Right ventricle myocardium inferior (tissue), 1 donor: ENCODE results near the gene ZFAND5. TPM values are rescaled to one million over a fixed set of nuclear protein-coding genes. Genes with fewer than 3 reads are reported as not detected.

ENCODE experiments used
- ATAC-seq: fragments of 200-7000 bp; cut with Tn5 transposase; one replicate; pipeline ENCODE4 v1.9.1; 2020; ENCODE audit warnings: mild to moderate bottlenecking, moderate library complexity
- DNase-seq: peaks from one replicate; pipeline ENCODE4 v3.0.0; 2021; ENCODE audit errors: missing footprints
- intact Hi-C: fragments of 100-400 bp; cut with DNase I; formaldehyde crosslinking; loops from one replicate; pipeline ENCODE4 v1.11.0; 2022
- long read RNA-seq: library from polyadenylated mRNA; unstranded; transcript quantifications from one replicate; pipeline ENCODE4 v2.0.0, GENCODE V29; 2021
- total RNA-seq: library from RNA; stranded (reverse); fragmentation: NEBNext Ultra II Directional; extraction: Animal tissue kit (Norgen Biotek cat#: 25700); gene quantifications from one replicate; pipeline ENCODE4 v1.2.1, GENCODE V29; 2021
- donor health status: DM: no; HTN: yes; CAD: no; lungs with severe emphysema.

The ZFAND5 gene
- total RNA-seq: 174 TPM
- long read RNA-seq, transcript ZFAND5-204 (6 exons, 2,686 nt): major isoform, 54 of 82 reads
- long read RNA-seq, transcript ZFAND5-205 (7 exons, 2,785 nt): minor isoform, 20 of 82 reads
- long read RNA-seq, partial matches to known transcripts: 3 of 82 reads
- long read RNA-seq, other reads (novel, unspliced or antisense): 0 of 82 reads

GRCh38 chr9:72364679-72365524 lies at the start of gene ZFAND5:
ZFAND5 (minus strand) TSS chr9:72365208; CDS start chr9:72360778, 4,430 bp downstream.
- ATAC-seq (peak; percentile 96), DNase-seq (peak; percentile 100)
- intact Hi-C loops: loop anchor here (2.0 to 5.0 kb wide), 3 partner anchors 60 to 227 kb away; no protein-coding TSS in a partner anchor

- intact Hi-C loops: no loop called here
- DNase-seq: no peak
- no peak for ATAC-seq
Observed at GRCh38 chr9:72412483-72413040, 47.6 kb upstream of the ZFAND5 start.

GRCh38 chr9:72410214-72410613 lies 45.2 kb upstream of the ZFAND5 start:
- DNase-seq (no peak), ATAC-seq (no peak)
- intact Hi-C loops: no loop called here

GRCh38 chr9:72407114-72407513 lies 42.1 kb upstream of the ZFAND5 start:
- DNase-seq (no peak), ATAC-seq (no peak)
- intact Hi-C loops: no loop called here

GRCh38 chr9:72402744-72403143 lies 37.7 kb upstream of the ZFAND5 start:
- ATAC-seq: no peak
- DNase-seq: no peak
- intact Hi-C loops: no loop called here

- DNase-seq (no peak), ATAC-seq (no peak)
- intact Hi-C loops: no loop called here
Observed at GRCh38 chr9:72401396-72401795, 36.4 kb upstream of the ZFAND5 start.

- intact Hi-C loops: no loop called here
- no peak for ATAC-seq
- no peak for DNase-seq
Observed at GRCh38 chr9:72400866-72401265, 35.9 kb upstream of the ZFAND5 start.

- DNase-seq (no peak), ATAC-seq (no peak)
- intact Hi-C loops: no loop called here
Observed at GRCh38 chr9:72399391-72399790, 34.4 kb upstream of the ZFAND5 start.

- ATAC-seq (no peak), DNase-seq (no peak)
- intact Hi-C loops: no loop called here
Observed at GRCh38 chr9:72396247-72397091, 31.5 kb upstream of the ZFAND5 start.

GRCh38 chr9:72394066-72394465 lies 29.1 kb upstream of the ZFAND5 start:
- intact Hi-C loops: no loop called here
- ATAC-seq (no peak), DNase-seq (no peak)

- DNase-seq: no peak
- no peak for ATAC-seq
- intact Hi-C loops: no loop called here
Observed at GRCh38 chr9:72390907-72391306, 25.9 kb upstream of the ZFAND5 start.

- no peak for DNase-seq
- ATAC-seq: no peak
- intact Hi-C loops: no loop called here
Observed at GRCh38 chr9:72386186-72386585, 21.2 kb upstream of the ZFAND5 start.

GRCh38 chr9:72384710-72385485 lies 19.9 kb upstream of the ZFAND5 start:
- ATAC-seq (no peak), DNase-seq (no peak)
- intact Hi-C loops: no loop called here

- ATAC-seq: no peak
- intact Hi-C loops: no loop called here
Observed at GRCh38 chr9:72383978-72384709, 19.1 kb upstream of the ZFAND5 start.

GRCh38 chr9:72382405-72382804 lies 17.4 kb upstream of the ZFAND5 start:
- intact Hi-C loops: no loop called here
- no peak for ATAC-seq
- no peak for DNase-seq

More at GRCh38 chr9:72383978-72384709, 19.1 kb upstream of the ZFAND5 start:
- DNase-seq: no peak

GRCh38 chr9:72377041-72377440 lies 12.0 kb upstream of the ZFAND5 start:
- intact Hi-C loops: no loop called here
- DNase-seq (no peak), ATAC-seq (no peak)

GRCh38 chr9:72371151-72371550 lies 6.1 kb upstream of the ZFAND5 start:
- DNase-seq (no peak), ATAC-seq (no peak)
- intact Hi-C loops: no loop called here
